SK-N-SH treated with all-trans-retinoic acid at 6 μM for 48 hours (cell line): ENCODE results near the gene SEL1L.

Experiments used
- ATAC-seq: fragments of 200-7000 bp; cut with Tn5 transposase; 3 replicates; pipeline ENCODE4 v1.9.1; 2020; ENCODE audit warnings: mild to moderate bottlenecking, moderate library complexity
- BACH2 ChIP-seq: fragments of 250-450 bp; sonication (Bioruptor Pico); IDR thresholded peaks from 2 replicates; pipeline ENCODE4 v1.9.0; 2021; ENCODE audit warnings: mild to moderate bottlenecking, borderline replicate concordance
- CREB5 ChIP-seq: fragments of 250-450 bp; sonication (Bioruptor Pico); IDR thresholded peaks from 2 replicates; pipeline ENCODE4 v1.5.1; 2020; ENCODE audit warnings: low read depth, mild to moderate bottlenecking, moderate library complexity
- CSDC2 ChIP-seq: fragments of 250-450 bp; sonication (Bioruptor Pico); IDR thresholded peaks from 2 replicates; pipeline ENCODE4 v1.5.0; 2020; ENCODE audit warnings: mild to moderate bottlenecking, moderate library complexity
- ESRRG ChIP-seq: fragments of 250-450 bp; sonication (Bioruptor Pico); IDR thresholded peaks from 2 replicates; pipeline ENCODE4 v1.6.1; 2021; ENCODE audit warnings: mild to moderate bottlenecking
- GLIS3 ChIP-seq: fragments of 250-450 bp; sonication (Bioruptor Pico); IDR thresholded peaks from 2 replicates; pipeline ENCODE4 v1.5.0; 2020; ENCODE audit warnings: mild to moderate bottlenecking, moderate library complexity
- ISL1 ChIP-seq: fragments of 250-450 bp; sonication (Bioruptor Pico); IDR thresholded peaks from 2 replicates; pipeline ENCODE4 v2.1.2; 2022; ENCODE audit warnings: mild to moderate bottlenecking, moderate library complexity
- OSR1 ChIP-seq: fragments of 250-450 bp; sonication (Bioruptor Pico); IDR thresholded peaks from 2 replicates; pipeline ENCODE4 v1.8.0; 2022; ENCODE audit warnings: moderate library complexity, mild to moderate bottlenecking, inconsistent platforms
- PATZ1 ChIP-seq: fragments of 250-450 bp; sonication (Bioruptor Pico); IDR thresholded peaks from 2 replicates; pipeline ENCODE4 v1.8.0; 2020; ENCODE audit warnings: mild to moderate bottlenecking, moderate library complexity, borderline replicate concordance
- POU6F1 ChIP-seq: fragments of 250-450 bp; sonication (Bioruptor Pico); IDR thresholded peaks from 2 replicates; pipeline ENCODE4 v1.8.0; 2021; ENCODE audit warnings: low read depth, mild to moderate bottlenecking, moderate library complexity, borderline replicate concordance
- PPARA ChIP-seq: fragments of 250-450 bp; sonication (Bioruptor Pico); IDR thresholded peaks from 2 replicates; pipeline ENCODE4 v1.5.0; 2020; ENCODE audit warnings: mild to moderate bottlenecking, borderline replicate concordance
- RARB ChIP-seq: fragments of 250-450 bp; sonication (Bioruptor Pico); IDR thresholded peaks from 2 replicates; pipeline ENCODE4 v1.8.0; 2021; ENCODE audit warnings: mild to moderate bottlenecking, moderate library complexity
- SNAI2 ChIP-seq: fragments of 250-450 bp; sonication (Bioruptor Pico); IDR thresholded peaks from 2 replicates; pipeline ENCODE4 v1.5.0; 2020; ENCODE audit warnings: mild to moderate bottlenecking, moderate library complexity
- TCF4 ChIP-seq: fragments of 250-450 bp; sonication (Bioruptor Pico); IDR thresholded peaks from 2 replicates; pipeline ENCODE4 v1.8.0; 2021; ENCODE audit warnings: mild to moderate bottlenecking, moderate library complexity, borderline replicate concordance
- TOX ChIP-seq: fragments of 250-450 bp; sonication (Bioruptor Pico); IDR thresholded peaks from 2 replicates; pipeline ENCODE4 v1.8.0; 2021; ENCODE audit warnings: mild to moderate bottlenecking, moderate library complexity, borderline replicate concordance
- TSHZ2 ChIP-seq: fragments of 250-450 bp; sonication (Bioruptor Pico); IDR thresholded peaks from 2 replicates; pipeline ENCODE4 v1.5.0; 2020; ENCODE audit warnings: mild to moderate bottlenecking, moderate library complexity
- ZC3H10 ChIP-seq: fragments of 250-450 bp; sonication (Bioruptor Pico); IDR thresholded peaks from 2 replicates; pipeline ENCODE4 v1.5.1; 2021; ENCODE audit warnings: mild to moderate bottlenecking, moderate library complexity
- ZFP3 ChIP-seq: fragments of 250-450 bp; sonication (Bioruptor Pico); IDR thresholded peaks from 2 replicates; pipeline ENCODE4 v1.5.0; 2020; ENCODE audit warnings: mild to moderate bottlenecking, moderate library complexity
- ZFP30 ChIP-seq: fragments of 450-650 bp; formaldehyde crosslinking; IDR thresholded peaks from 2 replicates; pipeline ENCODE4 v1.5.0; 2022; ENCODE audit warnings: mild to moderate bottlenecking, moderate library complexity
- ZNF565 ChIP-seq: fragments of 450-650 bp; formaldehyde crosslinking; conservative IDR thresholded peaks from 2 replicates; pipeline ENCODE4 v1.5.0; 2020; ENCODE audit warnings: low read depth, mild to moderate bottlenecking, moderate library complexity
- ZNF70 ChIP-seq: fragments of 450-650 bp; formaldehyde crosslinking; IDR thresholded peaks from 2 replicates; pipeline ENCODE4 v1.5.0; 2020; ENCODE audit warnings: mild to moderate bottlenecking, moderate library complexity
- ZNF8 ChIP-seq: fragments of 450-650 bp; formaldehyde crosslinking; IDR thresholded peaks from 2 replicates; pipeline ENCODE4 v1.5.0; 2020; ENCODE audit warnings: mild to moderate bottlenecking, moderate library complexity

SEL1L gene

GRCh38 chr14:81579115-81579514 lies 45.5 kb upstream of the SEL1L start:
- TF ChIP-seq SNAI2 (CRISPR knock-in tag) (no peak), PPARA (CRISPR knock-in tag) (no peak), ISL1 (CRISPR knock-in tag) (no peak), POU6F1 (no peak), ZNF70 (CRISPR knock-in tag) (no peak), CSDC2 (CRISPR knock-in tag) (no peak), TOX (CRISPR knock-in tag) (no peak), BACH2 (CRISPR knock-in tag) (no peak), ZNF565 (CRISPR knock-in tag) (no peak), ZNF8 (CRISPR knock-in tag) (no peak), ZFP3 (CRISPR knock-in tag) (no peak), GLIS3 (CRISPR knock-in tag) (no peak), TCF4 (CRISPR knock-in tag) (no peak), OSR1 (CRISPR knock-in tag) (no peak), CREB5 (CRISPR knock-in tag) (no peak)
- TF ChIP-seq, all 23 proteins: peak for 0

GRCh38 chr14:81571437-81571836 lies 37.8 kb upstream of the SEL1L start:
- no peak for TF ChIP-seq SNAI2 (CRISPR knock-in tag)
- TF ChIP-seq GLIS3 (CRISPR knock-in tag): no peak
- TF ChIP-seq CSDC2 (CRISPR knock-in tag): no peak
- no peak for ATAC-seq

More at GRCh38 chr14:81579115-81579514, 45.5 kb upstream of the SEL1L start:
- no peak for ATAC-seq

GRCh38 chr14:81567302-81567701 lies 33.6 kb upstream of the SEL1L start:
- TF ChIP-seq ZFP3 (CRISPR knock-in tag): no peak
- TF ChIP-seq ZC3H10 (CRISPR knock-in tag): no peak
- TF ChIP-seq POU6F1: no peak
- no peak for TF ChIP-seq TCF4 (CRISPR knock-in tag)
- no peak for TF ChIP-seq ZNF565 (CRISPR knock-in tag)
- TF ChIP-seq BACH2 (CRISPR knock-in tag): no peak
- no peak for TF ChIP-seq SNAI2 (CRISPR knock-in tag)
- TF ChIP-seq OSR1 (CRISPR knock-in tag): no peak
- TF ChIP-seq ZFP30: no peak
- no peak for TF ChIP-seq ESRRG (CRISPR knock-in tag)
- ATAC-seq: no peak

GRCh38 chr14:81565441-81566290 lies 32.0 kb upstream of the SEL1L start:
- ATAC-seq: peak; percentile 58; the same call in 1 of the 3 replicates
- no peak for TF ChIP-seq POU6F1
- TF ChIP-seq CSDC2 (CRISPR knock-in tag): no peak
- no peak for TF ChIP-seq BACH2 (CRISPR knock-in tag)
- no peak for TF ChIP-seq CREB5 (CRISPR knock-in tag)
- TF ChIP-seq ESRRG (CRISPR knock-in tag): no peak
- TF ChIP-seq RARB (CRISPR knock-in tag): no peak
- TF ChIP-seq ISL1 (CRISPR knock-in tag): no peak
- no peak for TF ChIP-seq PATZ1 (CRISPR knock-in tag)
- TF ChIP-seq TSHZ2 (CRISPR knock-in tag): no peak
- no peak for TF ChIP-seq TOX (CRISPR knock-in tag)
- TF ChIP-seq ZNF70 (CRISPR knock-in tag): no peak
- no peak for TF ChIP-seq GLIS3 (CRISPR knock-in tag)
